HEK293 (cell line): Measurements from ENCODE around the gene MED29.

Experiments used
- KLF1 ChIP-seq: fragments of 450-650 bp; formaldehyde crosslinking; IDR thresholded peaks from 2 replicates; pipeline ENCODE4 v1.5.1; 2016; ENCODE audit warnings: missing biosample characterization, missing genetic modification characterization
- ZBTB48 ChIP-seq: fragments of 450-650 bp; formaldehyde crosslinking; IDR thresholded peaks from 2 replicates; pipeline ENCODE4 v1.5.1; 2016; ENCODE audit warnings: missing biosample characterization, missing genetic modification characterization
- ZFP37 ChIP-seq: fragments of 450-650 bp; formaldehyde crosslinking; IDR thresholded peaks from 2 replicates; pipeline ENCODE4 v1.5.1; 2016; ENCODE audit warnings: missing biosample characterization, missing genetic modification characterization
- ZNF155 ChIP-seq: fragments of 450-650 bp; formaldehyde crosslinking; IDR thresholded peaks from 2 replicates; pipeline ENCODE4 v1.5.1; 2016; ENCODE audit warnings: missing biosample characterization, missing genetic modification characterization
- ZNF214 ChIP-seq: fragments of 450-650 bp; formaldehyde crosslinking; IDR thresholded peaks from 2 replicates; pipeline ENCODE4 v1.5.1; 2017; ENCODE audit warnings: missing biosample characterization, mild to moderate bottlenecking, missing genetic modification characterization, borderline replicate concordance
- ZNF274 ChIP-seq, 2 experiments: fragments of 200-500 bp in 1 of 2; fragments of 450-650 bp in 1 of 2; sonication (Bioruptor generic) in 1 of 2; formaldehyde crosslinking in 1 of 2; IDR thresholded peaks; 2 replicates each; pipeline versions ENCODE4 v1.5.1 to v1.6.1; 2014 to 2016; ENCODE audit warnings: borderline replicate concordance in 1 of 2, inconsistent platforms in 1 of 2, low read length in 1 of 2, missing biosample characterization in 1 of 2, missing genetic modification characterization in 1 of 2
- ZNF473 ChIP-seq: fragments of 450-650 bp; formaldehyde crosslinking; IDR thresholded peaks from 2 replicates; pipeline ENCODE4 v1.5.1; 2017; ENCODE audit warnings: missing biosample characterization, missing genetic modification characterization
- ZNF48 ChIP-seq: fragments of 450-650 bp; formaldehyde crosslinking; IDR thresholded peaks from 2 replicates; pipeline ENCODE4 v1.5.1; 2016; ENCODE audit warnings: missing biosample characterization, missing genetic modification characterization
- ZNF610 ChIP-seq: fragments of 450-650 bp; formaldehyde crosslinking; IDR thresholded peaks from 2 replicates; pipeline ENCODE4 v1.5.1; 2016; ENCODE audit warnings: missing biosample characterization, missing genetic modification characterization, borderline replicate concordance
- ZNF626 ChIP-seq: fragments of 450-650 bp; sonication (Bioruptor Pico); formaldehyde crosslinking; IDR thresholded peaks from 2 replicates; pipeline ENCODE4 v1.5.1; 2018; ENCODE audit warnings: missing biosample characterization, missing genetic modification characterization, inconsistent platforms
- ZNF707 ChIP-seq: fragments of 450-650 bp; formaldehyde crosslinking; IDR thresholded peaks from 2 replicates; pipeline ENCODE4 v1.5.1; 2016; ENCODE audit warnings: missing biosample characterization, missing genetic modification characterization
- ZNF768 ChIP-seq: fragments of 450-650 bp; formaldehyde crosslinking; IDR thresholded peaks from 2 replicates; pipeline ENCODE4 v1.5.1; 2018; ENCODE audit warnings: missing biosample characterization, mild to moderate bottlenecking, missing genetic modification characterization
- ZNF830 ChIP-seq: fragments of 450-650 bp; IDR thresholded peaks from 2 replicates; pipeline ENCODE4 v1.5.0; 2018; ENCODE audit warnings: missing biosample characterization, missing genetic modification characterization, low read depth, mild to moderate bottlenecking, moderate library complexity
- ZNF837 ChIP-seq: fragments of 450-650 bp; formaldehyde crosslinking; IDR thresholded peaks from 2 replicates; pipeline ENCODE4 v1.5.1; 2016; ENCODE audit warnings: missing biosample characterization, missing genetic modification characterization
- TF ChIP-seq, protein P1 (sequence below): fragments of 450-650 bp; formaldehyde crosslinking; conservative IDR thresholded peaks from 2 replicates; pipeline ENCODE4 v1.5.1; 2016; ENCODE audit warnings: low read depth, missing biosample characterization, missing genetic modification characterization
- TF ChIP-seq, protein P2 (sequence below): fragments of 450-650 bp; formaldehyde crosslinking; IDR thresholded peaks from 2 replicates; pipeline ENCODE4 v1.5.1; 2016; ENCODE audit warnings: missing biosample characterization, missing genetic modification characterization
- TF ChIP-seq, protein P3 (sequence below): fragments of 450-650 bp; formaldehyde crosslinking; IDR thresholded peaks from 2 replicates; pipeline ENCODE4 v1.5.1; 2016; ENCODE audit warnings: missing biosample characterization, missing genetic modification characterization, borderline replicate concordance
- TF ChIP-seq, protein P4 (sequence below): fragments of 450-650 bp; formaldehyde crosslinking; IDR thresholded peaks from 2 replicates; pipeline ENCODE4 v1.5.1; 2017; ENCODE audit warnings: missing biosample characterization, missing genetic modification characterization
- TF ChIP-seq, protein P5 (sequence below): fragments of 450-650 bp; formaldehyde crosslinking; IDR thresholded peaks from 2 replicates; pipeline ENCODE4 v1.5.1; 2017; ENCODE audit warnings: missing biosample characterization, missing genetic modification characterization
- TF ChIP-seq, protein P6 (sequence below): fragments of 450-650 bp; formaldehyde crosslinking; IDR thresholded peaks from 2 replicates; pipeline ENCODE4 v1.5.1; 2016; ENCODE audit warnings: missing biosample characterization, missing genetic modification characterization

The MED29 gene

DNA sequence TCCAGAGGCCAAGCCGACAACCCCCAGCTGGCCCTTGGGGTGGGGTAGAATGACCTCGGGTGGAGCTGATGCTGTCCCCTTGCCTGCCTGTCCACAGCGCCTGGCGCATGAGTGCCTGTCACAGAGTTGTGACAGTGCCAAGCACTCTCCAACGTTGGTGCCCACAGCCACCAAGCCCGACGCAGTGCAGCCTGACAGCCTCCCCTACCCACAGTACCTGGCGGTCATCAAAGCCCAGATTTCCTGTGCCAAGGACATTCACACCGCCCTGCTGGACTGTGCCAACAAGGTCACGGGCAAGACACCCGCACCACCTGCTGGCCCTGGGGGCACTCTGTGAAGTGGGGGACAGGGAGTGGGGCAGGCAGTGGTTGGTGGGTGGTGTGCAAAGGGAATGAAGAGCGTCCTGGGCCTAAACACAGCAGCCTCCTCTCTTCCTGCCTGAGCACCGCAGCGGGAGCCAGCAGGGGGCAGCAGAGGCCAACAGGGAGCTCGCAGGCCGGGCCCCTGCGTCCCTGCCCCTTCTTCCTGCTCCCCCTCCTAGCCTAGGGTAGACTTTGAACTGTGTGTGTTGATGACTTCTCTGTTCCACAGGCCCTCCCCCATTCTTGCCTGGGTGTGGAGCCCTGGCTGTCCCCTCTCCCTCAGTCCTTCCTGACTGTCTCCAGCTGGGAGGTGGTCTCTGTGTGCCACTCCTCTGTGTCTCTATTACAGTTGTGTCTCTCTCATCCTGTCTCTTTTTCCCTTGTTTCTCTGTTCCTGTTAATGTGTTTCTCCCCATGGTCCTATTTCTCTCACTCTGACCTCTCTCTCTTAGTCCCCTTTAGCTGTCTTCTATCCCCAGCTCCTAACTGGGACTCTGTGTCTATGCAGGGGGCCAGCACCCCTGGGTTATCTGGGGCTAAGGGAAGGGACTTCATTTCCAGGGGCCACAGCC lies 6.5 kb downstream of the MED29 start (continued):
- TF ChIP-seq, protein P1, sequence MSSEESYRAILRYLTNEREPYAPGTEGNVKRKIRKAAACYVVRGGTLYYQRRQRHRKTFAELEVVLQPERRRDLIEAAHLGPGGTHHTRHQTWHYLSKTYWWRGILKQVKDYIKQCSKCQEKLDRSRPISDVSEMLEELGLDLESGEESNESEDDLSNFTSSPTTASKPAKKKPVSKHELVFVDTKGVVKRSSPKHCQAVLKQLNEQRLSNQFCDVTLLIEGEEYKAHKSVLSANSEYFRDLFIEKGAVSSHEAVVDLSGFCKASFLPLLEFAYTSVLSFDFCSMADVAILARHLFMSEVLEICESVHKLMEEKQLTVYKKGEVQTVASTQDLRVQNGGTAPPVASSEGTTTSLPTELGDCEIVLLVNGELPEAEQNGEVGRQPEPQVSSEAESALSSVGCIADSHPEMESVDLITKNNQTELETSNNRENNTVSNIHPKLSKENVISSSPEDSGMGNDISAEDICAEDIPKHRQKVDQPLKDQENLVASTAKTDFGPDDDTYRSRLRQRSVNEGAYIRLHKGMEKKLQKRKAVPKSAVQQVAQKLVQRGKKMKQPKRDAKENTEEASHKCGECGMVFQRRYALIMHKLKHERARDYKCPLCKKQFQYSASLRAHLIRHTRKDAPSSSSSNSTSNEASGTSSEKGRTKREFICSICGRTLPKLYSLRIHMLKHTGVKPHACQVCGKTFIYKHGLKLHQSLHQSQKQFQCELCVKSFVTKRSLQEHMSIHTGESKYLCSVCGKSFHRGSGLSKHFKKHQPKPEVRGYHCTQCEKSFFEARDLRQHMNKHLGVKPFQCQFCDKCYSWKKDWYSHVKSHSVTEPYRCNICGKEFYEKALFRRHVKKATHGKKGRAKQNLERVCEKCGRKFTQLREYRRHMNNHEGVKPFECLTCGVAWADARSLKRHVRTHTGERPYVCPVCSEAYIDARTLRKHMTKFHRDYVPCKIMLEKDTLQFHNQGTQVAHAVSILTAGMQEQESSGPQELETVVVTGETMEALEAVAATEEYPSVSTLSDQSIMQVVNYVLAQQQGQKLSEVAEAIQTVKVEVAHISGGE (tag by site-specific recombination), result no peak; the same call in 1 of the 2 replicates
- TF ChIP-seq ZNF768 (tag by site-specific recombination) (peak; percentile 99; the same call in 1 of the 2 replicates), ZNF155 (tag by site-specific recombination) (no peak), ZNF48 (no peak), ZNF473 (tag by site-specific recombination) (no peak), ZNF610 (tag by site-specific recombination) (peak; percentile 98), ZBTB48 (tag by site-specific recombination) (no peak; the same call in none of the 2 replicates), ZFP37 (tag by site-specific recombination) (peak; percentile 86), ZNF626 (tag by site-specific recombination) (no peak), ZNF707 (tag by site-specific recombination) (no peak), ZNF830 (tag by site-specific recombination) (no peak), KLF1 (tag by site-specific recombination) (peak; percentile 46), ZNF274 (IDR thresholded peaks at IDR 0.05; ENCODE audit: low read length) (no peak), ZNF274 (tag by site-specific recombination; IDR thresholded peaks at IDR 0.05; ENCODE audit: borderline replicate concordance) (no peak), ZNF837 (tag by site-specific recombination) (no peak), ZNF214 (no peak)
- TF ChIP-seq, protein P2, sequence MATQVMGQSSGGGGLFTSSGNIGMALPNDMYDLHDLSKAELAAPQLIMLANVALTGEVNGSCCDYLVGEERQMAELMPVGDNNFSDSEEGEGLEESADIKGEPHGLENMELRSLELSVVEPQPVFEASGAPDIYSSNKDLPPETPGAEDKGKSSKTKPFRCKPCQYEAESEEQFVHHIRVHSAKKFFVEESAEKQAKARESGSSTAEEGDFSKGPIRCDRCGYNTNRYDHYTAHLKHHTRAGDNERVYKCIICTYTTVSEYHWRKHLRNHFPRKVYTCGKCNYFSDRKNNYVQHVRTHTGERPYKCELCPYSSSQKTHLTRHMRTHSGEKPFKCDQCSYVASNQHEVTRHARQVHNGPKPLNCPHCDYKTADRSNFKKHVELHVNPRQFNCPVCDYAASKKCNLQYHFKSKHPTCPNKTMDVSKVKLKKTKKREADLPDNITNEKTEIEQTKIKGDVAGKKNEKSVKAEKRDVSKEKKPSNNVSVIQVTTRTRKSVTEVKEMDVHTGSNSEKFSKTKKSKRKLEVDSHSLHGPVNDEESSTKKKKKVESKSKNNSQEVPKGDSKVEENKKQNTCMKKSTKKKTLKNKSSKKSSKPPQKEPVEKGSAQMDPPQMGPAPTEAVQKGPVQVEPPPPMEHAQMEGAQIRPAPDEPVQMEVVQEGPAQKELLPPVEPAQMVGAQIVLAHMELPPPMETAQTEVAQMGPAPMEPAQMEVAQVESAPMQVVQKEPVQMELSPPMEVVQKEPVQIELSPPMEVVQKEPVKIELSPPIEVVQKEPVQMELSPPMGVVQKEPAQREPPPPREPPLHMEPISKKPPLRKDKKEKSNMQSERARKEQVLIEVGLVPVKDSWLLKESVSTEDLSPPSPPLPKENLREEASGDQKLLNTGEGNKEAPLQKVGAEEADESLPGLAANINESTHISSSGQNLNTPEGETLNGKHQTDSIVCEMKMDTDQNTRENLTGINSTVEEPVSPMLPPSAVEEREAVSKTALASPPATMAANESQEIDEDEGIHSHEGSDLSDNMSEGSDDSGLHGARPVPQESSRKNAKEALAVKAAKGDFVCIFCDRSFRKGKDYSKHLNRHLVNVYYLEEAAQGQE (tag by site-specific recombination), result no peak
- TF ChIP-seq, protein P3, sequence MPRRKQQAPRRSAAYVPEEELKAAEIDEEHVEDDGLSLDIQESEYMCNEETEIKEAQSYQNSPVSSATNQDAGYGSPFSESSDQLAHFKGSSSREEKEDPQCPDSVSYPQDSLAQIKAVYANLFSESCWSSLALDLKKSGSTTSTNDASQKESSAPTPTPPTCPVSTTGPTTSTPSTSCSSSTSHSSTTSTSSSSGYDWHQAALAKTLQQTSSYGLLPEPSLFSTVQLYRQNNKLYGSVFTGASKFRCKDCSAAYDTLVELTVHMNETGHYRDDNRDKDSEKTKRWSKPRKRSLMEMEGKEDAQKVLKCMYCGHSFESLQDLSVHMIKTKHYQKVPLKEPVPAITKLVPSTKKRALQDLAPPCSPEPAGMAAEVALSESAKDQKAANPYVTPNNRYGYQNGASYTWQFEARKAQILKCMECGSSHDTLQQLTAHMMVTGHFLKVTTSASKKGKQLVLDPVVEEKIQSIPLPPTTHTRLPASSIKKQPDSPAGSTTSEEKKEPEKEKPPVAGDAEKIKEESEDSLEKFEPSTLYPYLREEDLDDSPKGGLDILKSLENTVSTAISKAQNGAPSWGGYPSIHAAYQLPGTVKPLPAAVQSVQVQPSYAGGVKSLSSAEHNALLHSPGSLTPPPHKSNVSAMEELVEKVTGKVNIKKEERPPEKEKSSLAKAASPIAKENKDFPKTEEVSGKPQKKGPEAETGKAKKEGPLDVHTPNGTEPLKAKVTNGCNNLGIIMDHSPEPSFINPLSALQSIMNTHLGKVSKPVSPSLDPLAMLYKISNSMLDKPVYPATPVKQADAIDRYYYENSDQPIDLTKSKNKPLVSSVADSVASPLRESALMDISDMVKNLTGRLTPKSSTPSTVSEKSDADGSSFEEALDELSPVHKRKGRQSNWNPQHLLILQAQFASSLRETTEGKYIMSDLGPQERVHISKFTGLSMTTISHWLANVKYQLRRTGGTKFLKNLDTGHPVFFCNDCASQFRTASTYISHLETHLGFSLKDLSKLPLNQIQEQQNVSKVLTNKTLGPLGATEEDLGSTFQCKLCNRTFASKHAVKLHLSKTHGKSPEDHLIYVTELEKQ (tag by site-specific recombination), result no peak
- TF ChIP-seq, protein P4, sequence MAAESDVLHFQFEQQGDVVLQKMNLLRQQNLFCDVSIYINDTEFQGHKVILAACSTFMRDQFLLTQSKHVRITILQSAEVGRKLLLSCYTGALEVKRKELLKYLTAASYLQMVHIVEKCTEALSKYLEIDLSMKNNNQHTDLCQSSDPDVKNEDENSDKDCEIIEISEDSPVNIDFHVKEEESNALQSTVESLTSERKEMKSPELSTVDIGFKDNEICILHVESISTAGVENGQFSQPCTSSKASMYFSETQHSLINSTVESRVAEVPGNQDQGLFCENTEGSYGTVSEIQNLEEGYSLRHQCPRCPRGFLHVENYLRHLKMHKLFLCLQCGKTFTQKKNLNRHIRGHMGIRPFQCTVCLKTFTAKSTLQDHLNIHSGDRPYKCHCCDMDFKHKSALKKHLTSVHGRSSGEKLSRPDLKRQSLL (tag by site-specific recombination), result no peak
- TF ChIP-seq, protein P5, sequence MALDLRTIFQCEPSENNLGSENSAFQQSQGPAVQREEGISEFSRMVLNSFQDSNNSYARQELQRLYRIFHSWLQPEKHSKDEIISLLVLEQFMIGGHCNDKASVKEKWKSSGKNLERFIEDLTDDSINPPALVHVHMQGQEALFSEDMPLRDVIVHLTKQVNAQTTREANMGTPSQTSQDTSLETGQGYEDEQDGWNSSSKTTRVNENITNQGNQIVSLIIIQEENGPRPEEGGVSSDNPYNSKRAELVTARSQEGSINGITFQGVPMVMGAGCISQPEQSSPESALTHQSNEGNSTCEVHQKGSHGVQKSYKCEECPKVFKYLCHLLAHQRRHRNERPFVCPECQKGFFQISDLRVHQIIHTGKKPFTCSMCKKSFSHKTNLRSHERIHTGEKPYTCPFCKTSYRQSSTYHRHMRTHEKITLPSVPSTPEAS (tag by site-specific recombination), result peak; percentile 57
- TF ChIP-seq, protein P6, sequence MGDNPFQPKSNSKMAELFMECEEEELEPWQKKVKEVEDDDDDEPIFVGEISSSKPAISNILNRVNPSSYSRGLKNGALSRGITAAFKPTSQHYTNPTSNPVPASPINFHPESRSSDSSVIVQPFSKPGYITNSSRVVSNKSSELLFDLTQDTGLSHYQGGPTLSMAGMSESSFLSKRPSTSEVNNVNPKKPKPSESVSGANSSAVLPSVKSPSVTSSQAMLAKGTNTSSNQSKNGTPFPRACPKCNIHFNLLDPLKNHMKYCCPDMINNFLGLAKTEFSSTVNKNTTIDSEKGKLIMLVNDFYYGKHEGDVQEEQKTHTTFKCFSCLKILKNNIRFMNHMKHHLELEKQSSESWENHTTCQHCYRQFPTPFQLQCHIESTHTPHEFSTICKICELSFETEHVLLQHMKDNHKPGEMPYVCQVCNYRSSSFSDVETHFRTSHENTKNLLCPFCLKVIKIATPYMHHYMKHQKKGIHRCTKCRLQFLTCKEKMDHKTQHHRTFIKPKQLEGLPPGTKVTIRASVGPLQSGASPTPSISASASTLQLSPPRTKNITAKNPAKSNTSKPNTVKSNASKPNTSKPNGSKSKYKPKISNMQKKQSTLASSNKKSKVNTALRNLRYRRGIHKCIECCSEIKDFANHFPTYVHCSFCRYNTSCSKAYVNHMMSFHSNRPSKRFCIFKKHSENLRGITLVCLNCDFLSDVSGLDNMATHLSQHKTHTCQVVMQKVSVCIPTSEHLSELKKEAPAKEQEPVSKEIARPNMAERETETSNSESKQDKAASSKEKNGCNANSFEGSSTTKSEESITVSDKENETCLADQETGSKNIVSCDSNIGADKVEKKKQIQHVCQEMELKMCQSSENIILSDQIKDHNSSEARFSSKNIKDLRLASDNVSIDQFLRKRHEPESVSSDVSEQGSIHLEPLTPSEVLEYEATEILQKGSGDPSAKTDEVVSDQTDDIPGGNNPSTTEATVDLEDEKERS, result no peak
